Body of pancreas (tissue), 4 donors: ENCODE results near the gene BDKRB2. TPM values are rescaled to one million over a fixed set of nuclear protein-coding genes. Genes with fewer than 3 reads are reported as not detected.

Experiments
- ATAC-seq: fragments of 150-250 bp; one replicate; pipeline ENCODE4 v1.9.1; 2016
- DNase-seq, 4 donors: peaks; one replicate each; pipeline ENCODE4 v3.0.0-alpha.2; 2019
- H3K27ac ChIP-seq, 4 donors: fragments of 200-600 bp; sonication (generic); 1 replicate in 3 of 4; 2 replicates in 1 of 4; pipeline versions ENCODE4 v1.5.1 to v1.6.1; 2016 to 2019; ENCODE audit warnings: mild to moderate bottlenecking in 1 of 4, mixed read lengths in 1 of 4, moderate library complexity in 1 of 4
- H3K27me3 ChIP-seq, 2 donors: fragments of 200-600 bp; sonication (generic); one replicate each; pipeline ENCODE4 v1.6.0; 2016; ENCODE audit warnings: mild to moderate bottlenecking in 1 of 2
- H3K36me3 ChIP-seq, 2 donors: fragments of 200-600 bp; sonication (generic); replicated peaks in 1 of 2; 2 replicates each; pipeline ENCODE4 v1.5.1; 2016; ENCODE audit warnings: low read depth in 2 of 2; ENCODE audit not compliant: insufficient read depth in 1 of 2
- H3K4me1 ChIP-seq: fragments of 200-600 bp; sonication (generic); one replicate; pipeline ENCODE4 v1.6.0; 2016
- H3K4me3 ChIP-seq, 2 donors: fragments of 200-600 bp; sonication (generic); 1 replicate in 1 of 2; 2 replicates in 1 of 2; pipeline ENCODE4 v1.5.1; 2016 to 2019
- H3K9me3 ChIP-seq, 3 donors: fragments of 200-600 bp; sonication (generic); 1 replicate in 2 of 3; 2 replicates in 1 of 3; pipeline ENCODE4 v1.5.1; 2016
- POLR2A ChIP-seq, 3 donors: fragments of 450-650 bp; IDR thresholded peaks; one replicate each; pipeline ENCODE4 v1.6.1; 2016; ENCODE audit warnings: antibody characterized with exemption in 3 of 3, mild to moderate bottlenecking in 2 of 3
- WGBS, 2 donors: methylation state at CpG; one replicate each; pipeline ENCODE4 v1.1.5; 2017; 5-methylcytosine and 5-hydroxymethylcytosine counted together
- intact Hi-C: fragments of 100-400 bp; cut with DNase I; formaldehyde crosslinking; loops from one replicate; pipeline ENCODE4 v1.15.1; 2023
- total RNA-seq, 2 donors: library from RNA; depleted of rRNA; stranded (reverse); fragments of >200 nt; gene quantifications; one replicate each; pipeline ENCODE4 v1.1.0, GENCODE V29; 2016
- TF ChIP-seq, protein P1 (sequence below), 7 experiments: fragments of 450-650 bp in 4 of 7; fragments of 200-600 bp in 3 of 7; sonication (generic) in 3 of 7; IDR thresholded peaks; one replicate each; pipeline ENCODE4 v1.5.1; 2016 to 2019; ENCODE audit warnings: antibody characterized with exemption in 7 of 7

The BDKRB2 gene
- total RNA-seq, 2 donors from 2014 or later, result 9.6 to 11.4 TPM

DNA sequence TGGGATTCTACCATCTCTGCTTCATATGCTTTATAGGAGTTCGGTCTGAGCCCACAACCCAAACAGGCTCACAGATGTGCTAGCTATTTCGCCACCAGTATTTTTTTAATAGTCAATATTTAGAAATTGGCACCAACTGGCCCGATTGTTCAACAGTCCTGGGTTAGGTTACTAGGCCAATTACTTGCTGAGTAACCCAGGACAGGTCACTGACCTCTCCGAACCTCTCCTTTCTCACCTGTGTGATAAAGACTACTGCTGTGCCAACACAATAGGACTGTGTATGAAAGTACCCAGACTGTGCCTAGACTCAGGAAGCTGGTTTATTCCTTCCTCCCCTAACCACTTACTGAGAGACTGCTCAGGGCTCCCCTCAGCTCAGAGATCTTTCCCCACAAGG, 8.3 kb downstream of the BDKRB2 start:
- TF ChIP-seq, protein P1, sequence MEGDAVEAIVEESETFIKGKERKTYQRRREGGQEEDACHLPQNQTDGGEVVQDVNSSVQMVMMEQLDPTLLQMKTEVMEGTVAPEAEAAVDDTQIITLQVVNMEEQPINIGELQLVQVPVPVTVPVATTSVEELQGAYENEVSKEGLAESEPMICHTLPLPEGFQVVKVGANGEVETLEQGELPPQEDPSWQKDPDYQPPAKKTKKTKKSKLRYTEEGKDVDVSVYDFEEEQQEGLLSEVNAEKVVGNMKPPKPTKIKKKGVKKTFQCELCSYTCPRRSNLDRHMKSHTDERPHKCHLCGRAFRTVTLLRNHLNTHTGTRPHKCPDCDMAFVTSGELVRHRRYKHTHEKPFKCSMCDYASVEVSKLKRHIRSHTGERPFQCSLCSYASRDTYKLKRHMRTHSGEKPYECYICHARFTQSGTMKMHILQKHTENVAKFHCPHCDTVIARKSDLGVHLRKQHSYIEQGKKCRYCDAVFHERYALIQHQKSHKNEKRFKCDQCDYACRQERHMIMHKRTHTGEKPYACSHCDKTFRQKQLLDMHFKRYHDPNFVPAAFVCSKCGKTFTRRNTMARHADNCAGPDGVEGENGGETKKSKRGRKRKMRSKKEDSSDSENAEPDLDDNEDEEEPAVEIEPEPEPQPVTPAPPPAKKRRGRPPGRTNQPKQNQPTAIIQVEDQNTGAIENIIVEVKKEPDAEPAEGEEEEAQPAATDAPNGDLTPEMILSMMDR (IDR thresholded peaks at IDR 0.05), result no peak
- no peak for TF ChIP-seq POLR2A (IDR thresholded peaks at IDR 0.05)
- ATAC-seq (no peak), DNase-seq (no peak)
- Histone ChIP-seq H3K27ac (no peak overlapping the region), H3K27me3 (no peaks in the 10 kb centered on the region), H3K36me3 (no peaks in the 10 kb centered on the region), H3K4me3 (no peak overlapping the region), H3K4me1 (peaks cover 2% of the 10 kb centered on the region), H3K9me3 (no peaks in the 10 kb centered on the region)
- intact Hi-C loops, result no loop called here
- WGBS, 2 donors, result 76 to 80% methylated on average over 4 of the region's 4 CpGs

DNA sequence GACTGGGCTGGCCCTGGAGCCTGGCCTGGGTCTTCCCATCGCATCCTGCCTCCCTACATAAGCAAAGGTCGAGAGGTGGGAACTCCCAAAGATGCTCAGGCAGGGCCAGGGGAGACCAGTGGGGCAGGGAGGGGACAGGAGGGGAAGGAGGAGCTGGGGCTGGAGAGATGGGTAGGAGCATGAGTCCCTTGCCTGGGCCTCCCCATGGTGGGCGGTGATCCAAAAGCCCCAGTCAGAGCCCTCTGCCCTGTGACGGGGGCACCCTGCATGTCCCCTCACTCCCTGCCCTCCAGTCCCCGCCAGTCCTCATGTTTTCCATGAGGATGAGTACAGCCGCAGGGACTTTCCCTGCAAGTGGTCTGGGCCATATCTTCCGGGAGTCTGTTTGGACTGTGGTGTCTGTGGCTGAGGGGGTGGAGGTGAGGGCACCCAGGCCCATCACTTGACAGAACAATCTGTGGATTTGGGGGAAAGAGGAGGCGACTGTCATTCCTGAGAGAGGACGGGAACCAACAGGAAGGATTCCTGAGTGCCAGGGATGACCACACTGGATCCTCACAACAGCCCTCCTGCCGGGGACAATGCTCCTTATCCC, 9.3 kb downstream of the BDKRB2 start:
- DNase-seq, result no peak
- no peak overlapping the region for H3K4me3 ChIP-seq
- H3K27ac ChIP-seq, result no peak overlapping the region
- H3K9me3 ChIP-seq, result no peaks in the 10 kb centered on the region
- no peaks in the 10 kb centered on the region for H3K4me1 ChIP-seq
- intact Hi-C loops, result no loop called here
- no peaks in the 10 kb centered on the region for H3K36me3 ChIP-seq
- TF ChIP-seq, protein P1 (IDR thresholded peaks at IDR 0.05), result no peak
- no peak for TF ChIP-seq POLR2A (IDR thresholded peaks at IDR 0.05)
- WGBS, 2 donors, result 74 to 78% methylated on average over 7 to 8 of the region's 10 CpGs
- no peak for ATAC-seq
- H3K27me3 ChIP-seq, result no peaks in the 10 kb centered on the region

DNA sequence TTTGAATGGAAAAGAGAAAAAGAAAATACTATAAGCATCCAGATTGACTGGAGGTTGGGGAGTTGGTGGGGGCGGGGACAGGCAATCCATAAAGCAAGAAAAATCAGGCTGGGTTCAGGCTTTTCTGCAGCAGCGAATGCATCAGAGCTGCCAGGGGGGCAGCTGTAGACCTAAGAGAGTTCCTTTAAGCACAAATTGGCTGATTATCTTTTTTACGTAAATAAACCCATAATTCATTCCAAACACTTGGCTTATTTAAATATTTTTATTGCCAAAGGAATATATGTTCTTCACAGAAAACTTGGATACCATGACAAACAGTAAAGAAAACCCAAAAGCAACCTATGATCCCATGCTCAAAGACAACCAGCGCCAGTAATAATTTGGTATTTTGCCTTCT, 10.2 kb downstream of the BDKRB2 start:
- intact Hi-C loops, result no loop called here
- TF ChIP-seq, protein P1 (IDR thresholded peaks at IDR 0.05), result no peak
- no peak for TF ChIP-seq POLR2A (IDR thresholded peaks at IDR 0.05)

DNA sequence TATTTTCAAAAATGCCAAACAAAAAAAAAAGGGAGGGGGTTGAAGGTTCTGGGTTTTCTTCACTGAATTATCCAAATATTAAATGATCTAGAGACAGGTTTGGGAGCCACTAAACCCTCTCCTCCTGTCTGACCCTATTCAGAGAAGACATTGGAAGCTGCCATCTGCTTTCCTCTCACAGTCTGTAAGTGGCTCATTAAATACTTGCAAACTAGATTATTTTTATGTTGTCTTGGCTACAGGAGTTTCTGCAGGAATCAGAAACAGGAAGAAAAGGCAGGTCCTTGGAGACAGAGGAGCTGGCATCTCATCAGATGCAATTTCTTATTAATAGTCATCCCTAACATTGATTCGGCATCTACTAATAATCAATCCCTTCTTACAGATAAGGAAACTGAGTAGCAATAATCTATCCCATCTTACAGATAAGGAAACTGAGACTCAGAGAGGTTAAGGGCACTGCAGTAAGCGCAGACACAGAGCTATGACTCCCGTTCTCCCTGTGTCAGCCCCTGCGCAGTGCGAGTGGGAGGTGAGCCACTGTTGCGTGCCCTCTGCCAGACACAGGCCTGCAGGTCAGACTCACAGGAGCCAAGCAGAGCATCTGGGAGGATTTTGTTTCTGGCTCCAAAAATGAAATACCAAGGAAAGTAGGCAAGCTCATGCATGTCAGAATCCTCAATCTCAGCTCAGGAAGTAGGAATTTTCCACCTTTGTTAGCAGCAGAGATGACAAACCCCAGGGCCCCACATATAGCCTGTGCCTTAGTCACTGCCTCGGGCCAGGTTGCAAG, 11.0 kb downstream of the BDKRB2 start:
- no peaks in the 10 kb centered on the region for H3K36me3 ChIP-seq
- H3K4me3 ChIP-seq, result no peak overlapping the region
- DNase-seq, result no peak
- H3K27ac ChIP-seq, result no peak overlapping the region
- TF ChIP-seq, protein P1 (IDR thresholded peaks at IDR 0.05), result no peak
- no peak for TF ChIP-seq POLR2A (IDR thresholded peaks at IDR 0.05)
- H3K9me3 ChIP-seq, result no peaks in the 10 kb centered on the region
- ATAC-seq, result no peak
- H3K27me3 ChIP-seq, result no peaks in the 10 kb centered on the region
- intact Hi-C loops, result no loop called here
- WGBS, 2 donors, result 77 to 81% methylated on average over 6 to 7 of the region's 7 CpGs
- no peaks in the 10 kb centered on the region for H3K4me1 ChIP-seq

More for the DNA sequence above, 10.2 kb downstream of the BDKRB2 start:
- H3K36me3 ChIP-seq, result no peaks in the 10 kb centered on the region
- 74 to 81% methylated on average over 4 of the region's 4 CpGs for WGBS, 2 donors
- DNase-seq (no peak), ATAC-seq (no peak)
- H3K27me3 ChIP-seq, result no peaks in the 10 kb centered on the region
- no peak overlapping the region for H3K4me3 ChIP-seq
- H3K27ac ChIP-seq, result no peak overlapping the region
- H3K4me1 ChIP-seq, result no peaks in the 10 kb centered on the region
- H3K9me3 ChIP-seq, result no peaks in the 10 kb centered on the region
